HG02870 (cell line): ENCODE data around the gene LENEP.

Experiments
- ATAC-seq: cut with Tn5 transposase; IDR thresholded peaks from one replicate; pipeline ENCODE4 v1.9.1; 2021; ENCODE audit warnings: mild to moderate bottlenecking, moderate library complexity; ENCODE audit not compliant: unreplicated experiment

Gene LENEP

GRCh38 chr1:154998818-154999570 lies 5.6 kb downstream of the LENEP start:
- no peak for ATAC-seq

GRCh38 chr1:154999571-155000410 lies 6.4 kb downstream of the LENEP start:
- no peak for ATAC-seq

- ATAC-seq: no peak
These were observed 7.0 kb downstream of the LENEP start for GRCh38 chr1:155000411-155000725.

GRCh38 chr1:155000726-155001424 lies 7.5 kb downstream of the LENEP start:
- peak; percentile 34 for ATAC-seq

GRCh38 chr1:155001425-155001674 lies 8.0 kb downstream of the LENEP start:
- ATAC-seq: no peak

- ATAC-seq: peak; percentile 56
These were observed 8.5 kb downstream of the LENEP start for GRCh38 chr1:155001675-155002463.

GRCh38 chr1:155002464-155003226 lies 9.3 kb downstream of the LENEP start, which contains the start of gene ZBTB7B:
TSS of gene ZBTB7B (plus strand) at chr1:155002802. CDS start at chr1:155014661, 11,859 bp downstream.
- ATAC-seq: no peak

GRCh38 chr1:155003227-155003765 lies 9.9 kb downstream of the LENEP start:
- no peak for ATAC-seq

GRCh38 chr1:155003766-155004351 lies 10.5 kb downstream of the LENEP start:
- ATAC-seq: no peak

- ATAC-seq: no peak
These were observed 11.1 kb downstream of the LENEP start for GRCh38 chr1:155004352-155005075.

- ATAC-seq: no peak
These were observed 12.0 kb downstream of the LENEP start for GRCh38 chr1:155005076-155006011.

GRCh38 chr1:155006601-155007101 lies 13.3 kb downstream of the LENEP start:
- ATAC-seq: no peak

GRCh38 chr1:155007251-155007828 lies 14.0 kb downstream of the LENEP start:
- no peak for ATAC-seq

- no peak for ATAC-seq
These were observed 14.9 kb downstream of the LENEP start for GRCh38 chr1:155008015-155008941.

- no peak for ATAC-seq
These were observed 15.9 kb downstream of the LENEP start for GRCh38 chr1:155009221-155009711.

GRCh38 chr1:155009742-155010141 lies 16.4 kb downstream of the LENEP start:
- no peak for ATAC-seq
